ENCODE measurements around the gene CCDC87.
"Not testable (repeated sequence)": the region's sequence is repeated elsewhere in the genome, so short reads cannot be mapped to it uniquely, and the experiment has no call there.

Gene CCDC87

GRCh38 chr11:66582565-66583147 is 10.2 kb downstream of the CCDC87 start:
- not testable (repeated sequence) for DNase-seq (ENCODE audit: low read depth in 2 of 2)

GRCh38 chr11:66581261-66581660 is 11.6 kb downstream of the CCDC87 start:
- DNase-seq (ENCODE audit: low read depth in 2 of 2) = no peak

GRCh38 chr11:66580803-66581202 is 12.1 kb downstream of the CCDC87 start:
- DNase-seq (ENCODE audit: low read depth in 2 of 2) = no peak

- peak; percentile 60 to 61 for DNase-seq (ENCODE audit: low read depth in 2 of 2)
These were observed 13.8 kb downstream of the CCDC87 start for GRCh38 chr11:66579017-66579606.

GRCh38 chr11:66570850-66571180 is 22.0 kb downstream of the CCDC87 start:
- DNase-seq (ENCODE audit: low read depth in 2 of 2) = no peak

- DNase-seq (ENCODE audit: low read depth in 2 of 2) = no peak
These were observed 22.6 kb downstream of the CCDC87 start for GRCh38 chr11:66570079-66570849.

GRCh38 chr11:66569076-66569475 is 23.8 kb downstream of the CCDC87 start:
- no peak for DNase-seq (ENCODE audit: low read depth in 2 of 2)

- DNase-seq (ENCODE audit: low read depth in 2 of 2) = peak; percentile 59 to 62
These were observed 24.5 kb downstream of the CCDC87 start, which contains the start of gene CTSF for GRCh38 chr11:66568124-66568916. TSS of gene CTSF (minus strand) at chr11:66568606. CDS start at chr11:66568486, 120 bp downstream.

GRCh38 chr11:66567787-66568123 is 25.1 kb downstream of the CCDC87 start:
- no peak for DNase-seq (ENCODE audit: low read depth in 2 of 2)

- no peak for DNase-seq (ENCODE audit: low read depth in 2 of 2)
These were observed 26.6 kb downstream of the CCDC87 start for GRCh38 chr11:66566221-66566620.

GRCh38 chr11:66564984-66565383 is 27.9 kb downstream of the CCDC87 start:
- DNase-seq (ENCODE audit: low read depth in 2 of 2) = no peak

GRCh38 chr11:66564538-66564937 is 28.3 kb downstream of the CCDC87 start:
- DNase-seq (ENCODE audit: low read depth in 2 of 2) = no peak

GRCh38 chr11:66563832-66564231 is 29.0 kb downstream of the CCDC87 start:
- no peak for DNase-seq (ENCODE audit: low read depth in 2 of 2)

- no peak for DNase-seq (ENCODE audit: low read depth in 2 of 2)
These were observed 29.8 kb downstream of the CCDC87 start for GRCh38 chr11:66562907-66563583.

- DNase-seq (ENCODE audit: low read depth in 2 of 2) = no peak
These were observed 30.6 kb downstream of the CCDC87 start for GRCh38 chr11:66562275-66562674.

- no peak for DNase-seq (ENCODE audit: low read depth in 2 of 2)
These were observed 31.0 kb downstream of the CCDC87 start for GRCh38 chr11:66561975-66562248.

- no peak for DNase-seq (ENCODE audit: low read depth in 2 of 2)
These were observed 31.5 kb downstream of the CCDC87 start for GRCh38 chr11:66561178-66561974.

GRCh38 chr11:66559866-66560676 is 32.8 kb downstream of the CCDC87 start:
- DNase-seq (ENCODE audit: low read depth in 2 of 2) = no peak

GRCh38 chr11:66559142-66559865 is 33.6 kb downstream of the CCDC87 start:
- DNase-seq (ENCODE audit: low read depth in 2 of 2) = no peak
